GM19035 (cell line): Measurements from ENCODE around the gene TTC8.

ENCODE experiments used
- ATAC-seq: cut with Tn5 transposase; IDR thresholded peaks from one replicate; pipeline ENCODE4 v1.9.1; 2021; ENCODE audit not compliant: unreplicated experiment

The TTC8 gene

DNA sequence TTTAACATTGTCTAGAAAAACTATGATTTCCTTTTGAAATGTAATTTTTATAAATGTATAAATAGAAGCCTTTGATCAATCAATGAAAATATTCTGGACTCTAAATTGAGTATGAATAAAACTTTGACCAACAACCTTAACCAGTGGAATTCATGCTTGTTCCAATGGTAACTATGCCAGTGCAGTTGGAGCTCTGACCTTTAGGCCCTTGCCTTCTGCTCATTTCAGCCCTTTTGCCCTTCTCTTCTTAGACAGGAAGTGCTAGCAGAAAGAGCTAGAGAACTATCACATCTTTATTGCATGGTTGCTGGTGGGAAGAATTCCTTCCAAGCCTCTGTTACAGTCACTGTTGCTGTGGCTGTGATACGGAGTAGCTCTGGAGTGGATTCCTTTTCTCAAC, 39.7 kb downstream of the TTC8 start:
- ATAC-seq = no peak

- no peak for ATAC-seq
Observed at GRCh38 chr14:88866305-88866704, 41.9 kb downstream of the TTC8 start.

DNA sequence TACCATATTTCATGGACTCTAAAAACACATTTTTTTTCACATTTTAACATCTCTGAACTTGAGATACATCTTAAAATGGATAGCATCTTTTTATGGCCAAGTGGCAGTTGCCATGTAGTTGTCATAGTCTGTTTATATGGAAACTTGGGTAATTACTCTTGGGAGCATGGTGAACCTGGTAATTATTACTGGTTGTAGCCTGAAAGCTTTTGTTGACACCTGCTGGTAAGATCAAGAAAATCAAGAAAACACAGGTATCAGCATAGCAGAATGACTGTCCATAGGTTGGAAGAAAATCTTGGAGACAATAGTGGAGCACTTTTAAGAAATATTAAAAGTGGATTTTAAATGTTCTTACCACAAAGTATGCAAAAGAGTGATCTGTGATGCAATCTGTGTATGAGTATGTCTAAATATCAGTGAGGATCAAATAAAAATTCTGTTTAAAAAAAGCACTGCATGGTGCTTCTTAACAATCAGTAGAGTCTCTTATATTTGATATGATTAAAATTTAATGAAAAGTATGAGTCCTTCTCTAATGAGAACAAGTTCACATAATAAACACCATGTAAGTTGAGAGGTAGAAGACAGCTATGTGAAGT, 44.2 kb downstream of the TTC8 start:
- ATAC-seq = no peak

DNA sequence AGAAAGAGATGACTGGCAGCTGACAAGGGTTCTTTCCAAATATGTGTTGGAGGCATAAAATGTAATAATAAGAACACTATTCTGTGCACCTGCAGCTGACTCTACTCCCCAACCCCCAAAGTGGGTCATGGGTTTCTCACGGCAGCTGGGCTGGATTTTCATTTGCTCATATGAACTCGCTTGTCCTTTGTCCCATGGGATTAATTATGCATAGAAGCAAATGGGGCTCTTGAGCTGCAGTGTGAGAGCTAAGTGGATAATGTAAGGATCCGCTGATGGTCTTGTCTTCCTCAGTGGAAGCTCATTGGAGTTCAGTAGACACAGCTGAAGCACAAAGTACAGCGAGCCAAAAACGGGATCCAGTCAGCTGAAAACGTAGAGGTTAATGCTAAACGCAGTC, 46.3 kb downstream of the TTC8 start:
- no peak for ATAC-seq

DNA sequence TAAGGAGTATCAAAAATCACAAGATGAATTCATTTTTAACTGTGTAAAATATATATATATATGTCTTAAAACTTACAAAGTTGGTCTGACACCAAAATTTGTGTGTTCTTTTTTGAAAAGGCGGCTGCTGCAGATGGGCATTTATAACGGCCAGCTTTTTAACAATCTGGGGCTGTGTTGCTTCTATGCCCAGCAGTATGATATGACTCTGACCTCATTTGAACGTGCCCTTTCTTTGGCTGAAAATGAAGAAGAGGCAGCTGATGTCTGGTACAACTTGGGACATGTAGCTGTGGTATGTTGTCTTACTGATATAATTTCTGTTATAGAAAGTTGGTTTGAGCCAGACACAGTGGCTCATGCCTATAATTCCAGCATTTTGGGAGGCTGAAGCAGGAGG, 47.0 kb downstream of the TTC8 start:
- ATAC-seq = no peak

DNA sequence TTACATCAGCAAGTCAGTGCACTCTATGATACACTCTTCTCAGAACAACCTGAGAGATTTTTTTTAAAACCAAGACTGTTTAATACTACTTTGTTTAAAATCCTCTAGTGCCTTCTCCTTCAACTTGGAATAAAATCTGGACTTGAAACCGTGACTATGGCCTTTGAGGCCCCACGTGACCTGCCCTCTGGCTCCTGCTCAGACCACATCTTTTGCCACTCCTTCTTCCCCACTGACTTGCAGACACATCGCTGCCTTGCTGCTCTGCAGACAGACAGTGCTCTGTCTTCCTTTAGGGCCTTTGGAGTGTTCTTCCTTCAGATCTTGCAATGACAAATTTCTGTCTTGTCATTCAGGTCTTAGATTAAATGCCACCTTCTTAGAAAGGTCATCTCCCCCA, 48.5 kb downstream of the TTC8 start:
- no peak for ATAC-seq

DNA sequence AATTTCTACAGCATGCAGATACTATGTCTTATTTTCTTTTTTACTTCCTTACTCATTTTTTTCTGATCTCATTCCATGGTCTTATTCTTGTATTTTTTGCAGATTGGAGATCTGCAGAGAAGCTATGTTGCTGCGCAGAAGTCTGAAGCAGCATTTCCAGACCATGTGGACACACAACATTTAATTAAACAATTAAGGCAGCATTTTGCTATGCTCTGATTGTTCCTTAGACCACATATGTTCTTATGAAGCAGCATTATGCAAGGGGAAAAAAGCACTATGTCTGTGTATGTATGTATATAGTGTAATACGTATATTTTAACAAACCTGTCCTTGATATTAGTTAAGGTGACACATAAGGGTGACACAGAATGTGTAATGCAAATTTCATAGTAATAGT, 52.7 kb downstream of the TTC8 start:
- ATAC-seq = no peak

- ATAC-seq = no peak
Observed at GRCh38 chr14:88879022-88879421, 54.6 kb downstream of the TTC8 start.

DNA sequence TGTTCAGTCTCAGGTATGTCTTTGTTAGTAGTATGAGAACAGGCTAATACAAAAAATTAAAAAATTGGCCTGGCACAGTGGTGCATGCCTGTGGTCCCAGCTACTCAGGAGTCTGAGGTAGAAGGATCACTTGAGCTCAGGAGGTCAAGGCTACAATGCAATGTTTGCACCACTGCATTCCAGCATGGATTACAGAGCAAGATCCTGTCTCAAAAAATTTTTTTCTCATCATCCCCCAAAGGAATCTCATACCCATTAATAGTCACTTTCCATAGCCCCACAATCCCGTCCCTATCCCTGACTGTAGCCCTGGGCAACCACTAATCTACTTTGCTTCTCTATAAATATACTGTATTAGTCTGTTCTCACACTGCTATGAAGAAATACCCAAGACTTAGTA, 57.8 kb downstream of the TTC8 start:
- ATAC-seq = no peak

GRCh38 chr14:88895116-88895515, 70.7 kb downstream of the TTC8 start:
- ATAC-seq = no peak

DNA sequence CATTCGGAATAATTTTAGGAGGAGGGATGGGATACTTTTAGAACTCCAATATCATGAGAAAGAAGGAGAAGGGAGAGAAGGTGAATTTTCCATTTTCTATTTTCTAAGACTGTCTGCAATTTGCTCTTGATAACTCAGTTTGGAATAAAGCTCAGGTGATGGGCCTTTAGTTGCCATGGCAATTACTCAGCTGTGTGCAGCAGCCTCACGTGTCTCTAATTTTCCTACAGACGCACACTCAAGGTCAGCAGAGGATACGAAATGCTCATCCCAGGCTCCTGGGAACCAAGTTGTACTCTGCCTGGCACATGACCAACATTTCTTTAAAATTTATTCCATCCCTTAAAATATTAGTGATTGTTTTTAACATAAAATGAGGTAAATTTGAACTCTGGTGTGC, 76.7 kb downstream of the TTC8 start:
- no peak for ATAC-seq

GRCh38 chr14:88901991-88902390, 77.5 kb downstream of the TTC8 start:
- ATAC-seq = no peak

DNA sequence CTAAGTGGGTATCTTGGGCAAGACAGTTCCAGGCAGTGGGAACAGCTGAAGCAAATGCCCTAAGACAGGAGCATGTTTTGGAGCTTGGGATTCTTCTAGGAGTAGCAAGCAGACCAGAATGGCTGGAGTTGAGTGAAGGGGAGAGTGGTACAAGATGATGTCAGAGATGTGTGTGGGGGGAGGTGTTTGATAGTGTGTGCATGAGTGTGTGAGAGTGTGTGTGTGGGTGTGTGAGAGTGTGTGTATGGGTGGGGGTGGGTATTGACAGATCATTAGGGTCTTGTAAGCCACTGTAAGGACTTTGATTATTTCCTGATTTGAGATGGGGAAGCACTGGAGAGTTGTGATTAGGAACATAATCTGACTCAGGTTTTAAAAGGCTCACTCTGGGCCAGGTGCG, 78.4 kb downstream of the TTC8 start:
- ATAC-seq = no peak

GRCh38 chr14:88904206-88904647, 79.8 kb downstream of the TTC8 start:
- ATAC-seq = no peak

DNA sequence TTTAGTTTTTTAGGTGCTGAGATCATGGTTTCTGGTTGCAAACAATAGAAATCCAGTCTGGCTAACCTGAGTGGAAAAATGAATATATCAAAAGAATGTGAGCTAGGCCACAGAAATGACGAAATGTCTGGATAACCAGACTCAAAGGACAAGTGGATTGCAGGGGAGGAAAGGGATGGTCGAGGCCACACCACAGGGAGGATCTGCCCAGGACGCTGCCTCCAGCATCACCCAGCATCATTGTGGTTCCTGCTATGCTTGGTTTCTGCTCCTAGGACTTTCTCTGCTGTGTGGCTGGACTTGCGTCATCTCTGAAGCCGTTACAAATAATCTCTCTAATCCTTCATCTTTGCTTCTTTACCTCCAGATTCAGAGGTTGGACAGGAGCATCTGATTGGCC, 80.4 kb downstream of the TTC8 start:
- ATAC-seq = no peak

DNA sequence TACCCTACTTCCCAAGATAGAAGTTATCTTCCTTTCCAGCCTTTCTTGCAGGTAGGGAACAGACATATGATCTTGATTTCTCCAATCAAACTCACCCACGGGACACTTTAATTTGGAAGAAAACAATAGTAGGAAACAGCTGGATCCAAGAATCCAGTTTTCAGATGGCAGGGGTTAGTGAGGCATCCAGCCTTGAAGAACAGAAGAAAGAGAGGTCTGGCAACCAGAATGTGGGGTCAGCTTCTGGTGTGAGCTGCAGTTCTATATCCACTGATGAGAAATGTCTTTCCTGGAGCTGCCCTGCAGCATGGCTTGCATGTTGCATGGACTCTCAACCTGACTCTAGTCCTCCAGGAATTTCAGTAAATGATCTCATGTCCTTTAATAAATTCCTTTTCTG, 83.8 kb downstream of the TTC8 start:
- ATAC-seq = no peak

GRCh38 chr14:88910386-88910785, 85.9 kb downstream of the TTC8 start:
- ATAC-seq = no peak

DNA sequence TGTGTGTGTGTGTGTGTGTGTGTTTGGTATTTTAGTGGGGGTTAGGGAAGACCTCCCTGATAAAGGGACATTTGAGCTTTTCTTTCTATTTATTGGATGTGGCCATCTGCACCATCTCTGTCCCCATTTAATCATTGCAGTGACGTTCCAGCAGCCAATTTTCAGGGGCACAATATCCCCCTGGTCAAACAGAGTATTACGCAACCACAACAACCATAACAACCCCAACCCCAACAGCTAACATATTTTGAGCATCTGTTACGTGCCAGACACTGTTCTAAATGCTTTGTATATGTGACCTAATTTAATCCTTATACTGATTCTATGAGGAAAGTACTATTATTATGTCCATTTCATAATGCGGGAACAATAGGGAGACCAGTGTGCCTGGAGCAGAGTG, 87.4 kb downstream of the TTC8 start:
- ATAC-seq = no peak

- no peak for ATAC-seq
Observed at GRCh38 chr14:88914956-88915355, 90.5 kb downstream of the TTC8 start.

- no peak for ATAC-seq
Observed at GRCh38 chr14:88919502-88919901, 95.1 kb downstream of the TTC8 start.
